ENCODE results near the gene ALDH3A2.
"Not testable (repeated sequence)": the region's sequence is repeated elsewhere in the genome, so short reads cannot be mapped to it uniquely, and the experiment has no call there.

Gene ALDH3A2

DNA sequence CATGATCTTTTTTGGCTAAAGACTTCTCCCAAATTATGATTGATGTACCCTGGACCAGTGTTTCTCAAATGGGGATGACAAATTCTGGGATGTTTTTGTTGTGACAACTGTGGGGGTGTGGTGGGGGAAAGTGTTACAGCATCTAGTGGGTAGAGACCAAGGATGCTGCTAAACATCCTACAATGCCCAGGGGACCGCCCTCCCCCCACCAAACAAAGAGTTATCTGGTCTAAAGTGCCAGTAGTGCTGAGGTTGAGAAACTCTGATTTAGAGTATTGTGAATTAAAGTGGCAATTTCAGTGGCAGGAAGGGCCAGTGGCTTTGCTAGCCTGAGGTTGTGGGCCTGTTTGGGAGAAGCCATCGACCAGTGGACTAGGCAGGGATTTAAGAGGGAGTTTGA is 34.6 kb downstream of the ALDH3A2 start:
- no peak for DNase-seq

- DNase-seq: not testable (repeated sequence)
Observed at GRCh38 chr17:19684909-19685580, 36.5 kb downstream of the ALDH3A2 start.

DNA sequence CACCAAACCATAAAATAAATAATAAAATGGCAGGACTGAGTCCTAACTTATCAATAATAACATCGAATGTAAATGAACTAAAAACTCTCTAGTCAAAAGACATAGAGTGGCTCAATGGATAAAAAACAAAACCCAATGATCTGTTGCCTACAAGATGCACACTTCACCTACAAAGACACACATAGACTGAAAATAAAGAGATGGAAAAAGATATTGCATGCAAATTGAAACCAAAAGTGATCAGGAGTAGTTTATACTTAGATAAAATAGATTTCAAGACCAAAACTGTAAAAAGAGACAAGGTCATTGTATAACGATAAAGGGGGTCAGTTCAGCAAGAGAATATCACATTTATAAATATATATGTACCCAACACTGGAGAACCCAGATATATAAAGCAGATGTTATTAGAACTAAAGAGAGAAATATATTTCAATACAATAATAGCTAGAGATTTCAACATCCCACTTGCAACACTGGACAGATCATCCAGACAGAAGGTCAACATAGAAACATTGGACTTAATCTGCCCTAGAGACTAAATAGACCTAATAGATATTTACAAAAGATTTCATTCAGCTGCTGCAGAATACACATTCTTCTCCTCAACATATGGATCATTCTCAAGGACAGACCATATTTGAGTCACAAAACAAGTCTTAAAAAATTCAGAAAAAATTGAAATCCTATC is 38.0 kb downstream of the ALDH3A2 start:
- DNase-seq: no peak

DNA sequence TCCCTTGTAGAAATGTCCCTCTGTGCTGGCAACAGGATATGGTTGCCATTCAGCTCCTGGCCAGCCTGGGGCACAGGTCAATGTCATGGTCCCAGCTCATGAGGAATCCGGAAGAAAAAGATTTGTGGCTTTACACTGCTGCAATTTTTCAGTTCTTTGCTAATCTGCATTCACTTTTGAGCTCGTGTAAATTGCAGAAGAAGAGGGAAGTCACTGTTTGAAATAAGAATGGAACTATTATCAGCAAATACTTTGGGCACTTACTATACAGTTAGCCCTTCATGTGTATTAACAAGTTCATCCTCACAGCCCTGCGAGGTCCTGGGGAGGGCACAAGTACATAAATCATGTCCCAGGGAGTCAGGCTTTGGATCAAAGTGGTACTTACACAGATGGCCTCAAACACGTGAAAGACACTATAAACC is 53.7 kb downstream of the ALDH3A2 start:
- no peak for DNase-seq

DNA sequence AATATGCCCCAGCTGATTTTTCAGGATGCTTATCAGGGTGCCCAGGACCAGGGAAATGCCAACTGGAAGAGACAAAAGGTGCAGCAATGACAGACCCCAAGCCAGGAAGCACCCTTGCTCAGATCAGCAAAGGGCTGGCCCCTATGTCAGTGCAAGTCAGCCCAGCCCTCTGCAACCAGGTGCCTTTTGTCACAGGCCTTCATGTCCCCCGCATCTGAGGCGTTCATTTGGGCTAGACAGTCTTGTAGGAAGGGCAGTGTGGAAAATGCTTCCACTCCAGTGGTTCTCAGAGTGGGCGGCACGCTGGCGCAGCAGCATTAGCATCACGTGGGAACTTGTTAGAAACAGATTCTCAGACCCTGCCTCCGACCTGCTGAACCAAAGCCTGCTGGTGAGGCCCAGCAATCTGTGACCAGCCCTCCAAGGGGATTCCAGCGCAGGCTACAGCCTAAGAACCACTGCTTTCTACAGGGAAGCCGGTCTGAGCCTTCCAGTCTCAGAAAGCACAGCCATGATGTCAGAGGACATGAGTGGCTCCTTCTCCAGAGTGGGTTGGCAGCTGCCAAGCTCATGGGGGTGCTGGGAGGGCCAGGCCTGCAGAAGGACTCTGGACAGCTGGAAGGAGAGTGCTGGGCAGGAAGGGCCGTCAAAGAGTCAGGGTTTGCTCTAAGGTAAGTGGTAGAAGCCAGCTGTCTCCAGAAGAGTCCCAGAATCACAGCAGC is 54.7 kb downstream of the ALDH3A2 start:
- DNase-seq: no peak

DNA sequence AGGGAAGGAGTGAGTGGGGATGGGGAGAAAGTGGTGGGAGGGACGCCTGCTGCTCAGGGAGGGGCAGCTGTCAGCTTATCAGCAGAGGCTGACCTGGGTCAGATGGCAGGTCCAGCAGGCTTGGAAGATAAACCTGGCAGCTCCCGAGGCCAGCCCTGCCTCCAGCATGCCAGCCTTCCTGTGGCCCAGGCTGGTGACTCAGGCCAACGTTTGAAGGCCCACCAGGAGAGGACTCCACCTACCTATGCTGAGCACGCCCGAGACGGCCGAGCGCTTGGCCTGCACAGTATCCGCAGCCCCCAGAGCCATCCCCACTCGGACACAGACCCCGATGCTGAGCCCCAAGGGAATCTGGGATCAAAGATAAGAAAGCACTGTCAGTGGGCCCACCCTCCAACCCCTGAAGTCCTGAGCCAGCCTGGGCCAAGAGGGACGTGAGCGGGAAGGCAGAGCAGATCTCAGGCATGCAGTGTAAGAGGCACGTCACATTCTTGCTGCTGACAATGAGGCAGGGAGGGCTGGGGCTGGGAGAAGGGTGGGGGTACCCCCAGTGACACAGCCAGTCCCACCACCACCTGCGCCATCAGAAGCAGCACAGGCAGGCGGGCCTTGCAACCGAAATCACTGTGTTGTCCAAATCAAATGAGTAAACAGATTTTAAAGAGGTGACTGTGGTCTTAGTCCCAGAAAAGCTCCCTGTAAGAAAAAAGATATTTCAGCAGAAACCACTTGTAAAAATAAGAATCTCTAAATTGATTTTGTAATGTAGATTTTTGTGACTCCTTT is 55.5 kb downstream of the ALDH3A2 start:
- no peak for DNase-seq

DNA sequence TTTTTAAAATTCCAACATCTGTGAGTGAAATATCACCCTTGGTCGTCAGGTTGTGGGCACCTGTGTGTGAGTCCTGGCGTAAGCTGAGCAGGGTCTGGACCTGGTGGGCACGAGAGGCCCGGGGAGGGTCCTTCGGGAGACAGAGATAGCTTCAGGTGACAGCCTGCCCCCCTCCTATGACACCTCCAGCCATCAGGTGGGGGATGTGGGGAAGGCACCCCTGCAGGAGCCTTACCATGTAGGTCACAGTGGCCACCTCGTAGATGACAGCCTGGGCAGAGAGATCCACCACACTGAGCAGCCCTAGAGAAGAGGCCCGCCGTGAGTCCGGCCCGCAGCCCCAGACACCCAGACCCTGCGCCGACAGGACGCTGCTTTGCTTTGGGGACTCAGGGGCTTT is 56.6 kb downstream of the ALDH3A2 start:
- no peak for DNase-seq

- no peak for DNase-seq
Observed at GRCh38 chr17:19705771-19706770, 57.5 kb downstream of the ALDH3A2 start.

DNA sequence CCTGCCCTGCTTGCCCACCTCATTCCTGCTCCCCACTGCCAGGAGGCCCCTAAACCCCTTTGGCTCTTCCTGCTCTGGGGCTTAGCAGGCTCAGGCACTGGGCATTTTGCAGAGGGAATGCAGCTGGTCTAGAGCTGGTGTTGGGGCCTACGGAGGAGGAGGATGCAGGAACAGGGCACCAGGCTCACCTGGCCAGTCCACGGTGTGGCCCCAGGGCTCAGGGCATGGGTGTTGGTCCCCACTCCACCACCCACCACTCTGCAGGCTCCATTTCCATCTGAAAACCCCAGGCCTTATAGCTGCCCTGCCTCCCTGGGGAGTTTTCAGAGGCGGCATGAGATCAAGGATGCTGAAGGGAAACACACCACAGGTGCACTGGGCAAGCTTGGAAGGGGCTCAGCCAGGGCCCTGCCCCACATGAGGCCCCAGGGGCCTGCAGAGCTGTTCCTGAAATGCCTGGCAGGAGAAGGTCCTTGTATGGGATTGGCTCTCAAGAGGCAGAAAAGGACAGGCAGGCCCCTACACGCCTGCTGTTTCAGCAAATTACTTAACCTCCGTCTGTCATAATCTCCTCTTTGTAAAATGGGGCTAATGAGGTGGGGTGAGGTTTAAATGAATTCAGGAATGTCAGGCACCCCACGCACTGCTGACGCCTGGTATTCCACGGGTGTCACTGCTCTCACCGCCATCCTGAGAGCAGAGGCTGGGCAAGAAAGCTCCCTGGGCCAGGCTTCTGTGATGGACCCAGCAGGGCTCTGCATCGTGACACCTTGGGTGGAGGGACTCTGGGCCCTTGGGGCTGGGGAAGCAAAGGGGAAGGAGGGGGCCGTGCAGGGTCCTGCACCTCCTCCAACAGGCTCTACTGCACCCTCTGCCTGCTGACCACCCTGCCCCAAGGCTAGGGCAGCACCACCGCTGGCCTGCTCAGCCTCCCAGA is 58.5 kb downstream of the ALDH3A2 start:
- no peak for DNase-seq

DNA sequence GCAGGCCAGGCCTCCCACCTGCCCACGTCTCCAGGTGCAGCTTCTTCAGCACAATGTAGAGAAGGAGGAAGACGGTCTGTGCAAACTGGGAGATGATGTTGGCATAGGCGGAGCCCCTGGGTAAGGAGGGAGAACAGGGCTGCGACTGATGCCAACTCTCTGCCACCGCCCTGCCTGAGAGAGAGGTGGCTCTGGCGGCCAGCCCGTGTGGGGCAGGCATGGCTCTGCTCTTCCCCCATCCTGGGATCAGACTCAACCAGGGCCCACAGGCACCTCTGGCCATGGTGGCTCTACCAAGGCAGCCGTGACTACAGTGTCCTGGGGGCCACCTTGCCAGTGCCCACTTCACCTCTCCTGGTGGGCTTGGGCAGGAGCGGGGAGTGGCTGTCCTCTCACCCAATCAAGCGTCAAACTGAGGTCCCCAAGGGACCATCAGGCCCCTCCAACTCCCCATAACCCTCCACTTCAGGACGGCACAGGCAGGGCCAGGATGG is 59.2 kb downstream of the ALDH3A2 start:
- DNase-seq: no peak

GRCh38 chr17:19708431-19709175 is 60.1 kb downstream of the ALDH3A2 start:
- DNase-seq: no peak

GRCh38 chr17:19709841-19710240 is 61.3 kb downstream of the ALDH3A2 start:
- DNase-seq: no peak

DNA sequence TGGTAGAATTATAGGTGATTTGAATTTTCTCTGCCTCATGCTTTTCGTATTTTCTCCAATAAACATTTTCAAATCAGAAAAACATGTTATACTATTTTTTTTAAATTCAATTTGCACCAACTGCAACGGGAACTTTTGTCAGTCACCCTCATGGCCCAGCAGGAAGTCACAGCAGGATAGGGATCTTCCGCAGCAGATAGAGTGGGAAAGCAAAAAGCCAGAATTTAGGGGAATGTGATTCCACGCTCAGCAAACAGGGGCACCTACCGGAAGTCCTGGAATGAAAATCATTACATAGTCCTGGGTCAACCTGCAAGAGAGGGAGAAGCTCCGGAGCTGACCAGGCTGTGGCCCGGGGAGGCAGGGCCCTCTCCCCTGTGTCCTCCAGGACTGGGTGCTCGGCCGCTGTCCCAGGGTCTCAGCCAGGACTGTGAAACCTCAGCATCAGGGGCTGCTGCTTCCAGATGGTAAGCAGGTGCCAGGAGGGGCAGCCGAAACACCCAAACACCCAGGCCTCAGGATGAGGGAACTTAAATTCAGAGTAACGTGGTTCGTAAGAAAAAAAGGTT is 64.0 kb downstream of the ALDH3A2 start:
- DNase-seq: no peak

DNA sequence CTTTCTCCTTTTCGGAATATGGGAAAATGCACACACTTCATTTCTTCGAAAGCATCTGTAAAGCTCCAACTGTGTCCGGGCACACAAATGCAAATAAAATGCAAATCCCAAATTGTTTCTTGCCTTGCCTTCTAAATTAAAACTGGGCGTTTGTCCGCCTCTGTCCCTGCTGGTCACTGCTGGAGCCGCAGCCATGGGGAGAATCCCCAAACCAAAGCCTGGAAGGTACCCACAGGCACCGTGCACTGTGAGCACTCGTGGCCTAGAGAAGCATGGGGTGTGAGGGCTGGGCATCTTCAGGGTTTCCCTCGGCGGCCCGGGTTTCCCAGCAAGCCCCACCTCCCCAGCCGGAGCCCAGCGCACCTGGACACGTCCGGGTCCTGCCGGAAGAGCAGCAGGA is 64.9 kb downstream of the ALDH3A2 start:
- no peak for DNase-seq

DNA sequence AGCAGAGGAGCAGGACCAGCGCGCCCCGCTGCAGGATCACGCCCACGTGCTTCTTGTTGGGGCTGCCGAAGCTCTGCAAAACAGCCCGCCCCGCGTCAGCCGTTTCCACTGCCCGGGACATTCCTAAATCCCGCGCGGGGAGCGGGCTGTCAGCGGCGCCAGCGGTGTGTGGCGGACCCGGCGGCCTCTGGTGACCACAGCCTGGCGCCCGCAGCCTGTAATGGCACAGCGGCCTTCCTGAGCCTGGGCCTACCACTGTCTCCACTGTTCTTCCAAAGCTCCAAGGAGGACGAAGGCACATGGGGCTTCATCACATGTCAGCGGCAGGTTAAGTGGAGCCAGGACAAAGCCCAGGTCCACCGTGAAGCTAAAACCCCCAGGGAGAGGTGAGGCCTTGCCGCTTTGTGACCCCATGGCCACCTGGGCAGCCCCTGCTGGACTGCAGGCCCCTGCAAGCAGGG is 65.4 kb downstream of the ALDH3A2 start:
- no peak for DNase-seq

DNA sequence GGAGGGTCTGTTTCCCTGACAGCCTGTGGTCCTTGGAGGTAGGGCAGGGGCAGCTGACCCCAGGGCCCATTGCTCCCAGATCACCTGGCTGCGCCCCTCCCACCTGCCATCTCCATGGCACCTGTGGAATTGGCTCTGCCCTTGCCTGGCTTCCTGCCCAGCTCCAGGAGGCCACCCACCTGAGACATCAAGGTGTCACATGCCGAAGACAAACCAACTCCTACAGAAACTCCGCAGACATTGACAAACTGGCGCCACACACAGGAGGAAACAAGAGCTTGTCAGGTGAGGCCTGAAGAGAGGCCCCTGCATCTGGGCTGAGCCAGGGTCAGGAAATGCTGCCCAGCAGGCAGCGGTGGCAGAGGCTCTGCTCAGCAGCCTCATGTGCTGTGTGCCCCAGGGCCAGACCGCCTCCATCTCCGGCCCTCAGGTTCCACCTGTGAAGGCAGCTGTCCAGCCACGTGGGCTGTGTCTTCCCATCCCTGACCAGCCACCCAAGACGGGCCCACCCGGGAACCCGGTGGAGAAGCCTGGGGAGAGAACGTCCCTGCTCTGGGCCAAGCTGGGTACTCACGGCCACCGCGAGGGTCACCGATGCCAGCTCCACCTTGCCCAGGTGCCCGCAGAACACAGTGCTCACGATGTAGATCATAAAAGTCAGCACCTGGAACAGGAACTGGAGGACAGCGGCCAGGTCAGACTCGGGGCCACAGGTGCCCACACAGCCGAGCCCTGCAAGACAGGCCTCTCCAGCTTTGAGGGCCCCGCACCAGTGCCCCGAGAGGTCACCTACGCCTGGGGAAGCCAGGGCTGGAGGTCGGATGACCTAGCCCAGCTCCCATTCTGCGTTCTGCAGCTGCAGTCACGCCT is 66.2 kb downstream of the ALDH3A2 start:
- DNase-seq: no peak

DNA sequence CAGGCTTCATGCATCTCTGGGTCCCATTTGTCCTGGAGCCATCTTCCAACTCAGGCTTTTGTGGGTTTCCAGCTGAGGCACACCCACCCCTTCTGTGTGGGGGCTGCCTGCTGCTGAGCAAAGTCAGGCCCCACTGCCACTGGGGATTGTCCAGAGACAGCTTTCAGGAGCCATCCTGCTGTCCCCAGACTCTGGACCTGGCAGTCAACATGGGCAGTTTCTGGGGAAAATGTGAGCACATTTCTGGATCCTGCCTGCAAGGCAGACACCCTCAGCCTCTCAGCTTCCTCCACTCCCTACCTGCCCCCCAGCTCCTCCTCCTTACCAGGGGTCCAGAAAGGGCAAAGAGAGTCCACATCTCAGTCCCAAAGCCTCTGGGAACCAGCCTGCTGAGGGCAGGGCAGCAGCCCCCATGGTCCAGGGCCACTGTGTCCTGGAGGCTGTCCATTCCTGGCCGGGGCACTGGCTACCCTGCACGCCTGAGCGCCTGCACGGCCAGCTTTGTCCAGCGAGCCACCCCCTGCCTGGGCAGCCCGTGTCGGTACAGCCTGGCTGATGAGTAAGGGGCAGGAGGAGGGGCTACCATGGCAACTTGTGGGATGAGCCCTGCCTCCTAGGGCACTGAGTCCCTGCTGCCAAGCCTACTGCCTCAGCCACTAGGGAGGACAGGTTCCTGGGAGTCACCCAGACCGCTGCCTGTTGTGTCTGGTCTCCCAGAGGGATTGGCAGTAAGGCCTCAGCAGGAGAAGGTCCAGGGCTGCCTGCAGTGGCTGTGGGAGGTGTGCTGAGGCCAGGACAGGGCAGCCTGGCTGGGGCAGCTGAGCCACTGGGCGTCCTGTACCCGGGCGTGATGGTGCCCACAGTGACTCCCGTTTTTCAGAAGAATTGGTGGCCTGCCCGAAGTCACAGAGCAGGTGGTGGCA is 67.8 kb downstream of the ALDH3A2 start, which contains the start of gene SLC47A2:
SLC47A2 (minus strand) TSS at position 477 of the 923 bp plus-strand sequence; CDS start at position 448, 29 bp downstream.
- DNase-seq: no peak

All from activated CD4-positive, alpha-beta T cell treated with anti-CD3 and anti-CD28 coated beads, Interleukin-2, Interleukin-6, amounts not matched to agents 100 ng/mL and 50 ng/mL, durations not matched to agents 16 hours and 8 hours (primary cell).